Thoracic aorta (tissue), 2 donors: ENCODE results near the gene OR1M1. TPM values are rescaled to one million over a fixed set of nuclear protein-coding genes. Genes with fewer than 3 reads are reported as not detected.

Experiments used
- ATAC-seq: fragments of 150-250 bp; one replicate; pipeline ENCODE4 v1.8.0; 2017; ENCODE audit warnings: low read depth; ENCODE audit not compliant: insufficient number of reproducible peaks, low FRiP score
- DNase-seq: peaks from one replicate; pipeline ENCODE4 v3.0.0-alpha.2; 2020; ENCODE audit warnings: low spot score
- H3K27ac ChIP-seq, 2 donors: fragments of 200-600 bp; sonication (generic); 1 replicate in 1 of 2; 2 replicates in 1 of 2; pipeline ENCODE4 v1.5.1; 2016; ENCODE audit warnings: mild to moderate bottlenecking in 2 of 2, moderate library complexity in 2 of 2
- H3K27me3 ChIP-seq: fragments of 200-600 bp; sonication (generic); replicated peaks from 2 replicates; pipeline ENCODE4 v1.6.0; 2016; ENCODE audit warnings: mild to moderate bottlenecking; ENCODE audit not compliant: insufficient read depth
- H3K36me3 ChIP-seq: fragments of 200-600 bp; sonication (generic); one replicate; pipeline ENCODE4 v1.5.1; 2016
- H3K4me1 ChIP-seq, 2 donors: fragments of 200-600 bp; sonication (generic); 1 replicate in 1 of 2; 2 replicates in 1 of 2; pipeline versions ENCODE4 v1.5.1 to v1.6.0; 2016; ENCODE audit warnings: low read depth in 2 of 2, mild to moderate bottlenecking in 1 of 2; ENCODE audit not compliant: control insufficient read depth in 1 of 2
- H3K4me3 ChIP-seq: fragments of 200-600 bp; sonication (generic); 2 replicates; pipeline ENCODE4 v1.5.1; 2016; ENCODE audit warnings: mild to moderate bottlenecking
- H3K9me3 ChIP-seq: fragments of 200-600 bp; sonication (generic); 2 replicates; pipeline ENCODE4 v1.5.1; 2016
- total RNA-seq, 2 donors: library from RNA; depleted of rRNA; stranded (reverse); fragments of >200 nt; gene quantifications; one replicate each; pipeline versions ENCODE4 v1.1.0 to v1.2.3, GENCODE V29; 2016
- TF ChIP-seq, protein P1 (sequence below): fragments of 200-600 bp; sonication (generic); IDR thresholded peaks from one replicate; pipeline ENCODE4 v1.5.1; 2019; ENCODE audit warnings: antibody characterized with exemption

Gene OR1M1
- total RNA-seq, 2 donors from 2014 or later, result not detected

DNA sequence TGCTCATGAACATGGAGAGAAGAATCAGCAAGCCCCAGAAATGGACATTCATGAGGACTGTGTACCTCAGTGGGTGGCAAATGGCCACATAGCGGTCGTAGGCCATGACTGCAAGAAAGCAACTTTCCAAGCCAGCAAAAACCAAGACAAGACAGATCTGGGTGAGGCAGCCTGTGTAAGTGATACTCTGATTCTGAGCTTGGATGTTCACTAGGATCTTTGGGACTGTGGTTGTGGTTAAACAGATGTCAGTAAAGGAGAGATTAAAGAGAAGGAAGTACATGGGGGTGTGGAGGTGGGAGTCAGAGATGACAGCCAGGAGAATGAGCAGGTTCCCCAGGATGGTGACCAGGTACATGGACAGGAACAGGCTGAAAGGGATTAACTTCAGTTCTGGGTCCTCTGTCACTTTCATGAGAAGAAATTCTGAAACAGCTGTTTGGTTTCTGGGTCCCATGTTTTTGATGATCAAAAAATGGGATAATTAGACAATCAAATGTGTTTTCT is 28.5 kb downstream of the OR1M1 start, which contains the start of gene OR7G1:
OR7G1 (minus strand) TSS at position 457 of the 507 bp plus-strand sequence; CDS start at position 457, 0 bp downstream.
- H3K36me3 ChIP-seq, result no peaks in the 10 kb centered on the region
- no peak for DNase-seq
- H3K27ac ChIP-seq, result no peak within 1 kb of the TSS
- H3K9me3 ChIP-seq, result no peaks in the 10 kb centered on the region
- ATAC-seq, result no peak
- TF ChIP-seq, protein P1, sequence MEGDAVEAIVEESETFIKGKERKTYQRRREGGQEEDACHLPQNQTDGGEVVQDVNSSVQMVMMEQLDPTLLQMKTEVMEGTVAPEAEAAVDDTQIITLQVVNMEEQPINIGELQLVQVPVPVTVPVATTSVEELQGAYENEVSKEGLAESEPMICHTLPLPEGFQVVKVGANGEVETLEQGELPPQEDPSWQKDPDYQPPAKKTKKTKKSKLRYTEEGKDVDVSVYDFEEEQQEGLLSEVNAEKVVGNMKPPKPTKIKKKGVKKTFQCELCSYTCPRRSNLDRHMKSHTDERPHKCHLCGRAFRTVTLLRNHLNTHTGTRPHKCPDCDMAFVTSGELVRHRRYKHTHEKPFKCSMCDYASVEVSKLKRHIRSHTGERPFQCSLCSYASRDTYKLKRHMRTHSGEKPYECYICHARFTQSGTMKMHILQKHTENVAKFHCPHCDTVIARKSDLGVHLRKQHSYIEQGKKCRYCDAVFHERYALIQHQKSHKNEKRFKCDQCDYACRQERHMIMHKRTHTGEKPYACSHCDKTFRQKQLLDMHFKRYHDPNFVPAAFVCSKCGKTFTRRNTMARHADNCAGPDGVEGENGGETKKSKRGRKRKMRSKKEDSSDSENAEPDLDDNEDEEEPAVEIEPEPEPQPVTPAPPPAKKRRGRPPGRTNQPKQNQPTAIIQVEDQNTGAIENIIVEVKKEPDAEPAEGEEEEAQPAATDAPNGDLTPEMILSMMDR, result no peak
- no peaks in the 10 kb centered on the region for H3K4me1 ChIP-seq
- no peak within 1 kb of the TSS for H3K4me3 ChIP-seq
- H3K27me3 ChIP-seq, result no peaks in the 10 kb centered on the region

DNA sequence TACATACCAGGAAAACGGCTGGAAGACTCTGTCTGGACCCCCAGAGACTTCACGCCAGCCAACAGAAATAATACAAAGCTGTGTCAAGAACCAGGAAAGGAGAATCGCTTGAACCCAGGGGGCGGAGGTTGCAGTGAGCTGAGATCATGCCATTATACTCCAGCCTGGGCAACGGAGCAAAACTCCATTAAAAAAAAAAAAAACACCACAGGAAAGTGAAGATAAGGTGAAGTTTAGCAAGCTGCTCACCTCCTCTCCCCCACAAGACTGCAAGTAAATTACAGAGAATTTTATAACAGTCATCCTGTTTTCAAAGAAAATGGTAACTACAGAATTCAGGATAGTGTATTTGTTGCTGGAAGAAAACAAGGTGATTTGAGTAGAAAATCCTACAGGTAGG is 29.7 kb downstream of the OR1M1 start:
- H3K9me3 ChIP-seq, result no peaks in the 10 kb centered on the region
- ATAC-seq (no peak), DNase-seq (no peak)
- TF ChIP-seq, protein P1, result no peak
- no peaks in the 10 kb centered on the region for H3K4me1 ChIP-seq
- no peak overlapping the region for H3K4me3 ChIP-seq
- H3K27ac ChIP-seq, result no peak overlapping the region
- H3K36me3 ChIP-seq, result no peaks in the 10 kb centered on the region
- no peaks in the 10 kb centered on the region for H3K27me3 ChIP-seq

DNA sequence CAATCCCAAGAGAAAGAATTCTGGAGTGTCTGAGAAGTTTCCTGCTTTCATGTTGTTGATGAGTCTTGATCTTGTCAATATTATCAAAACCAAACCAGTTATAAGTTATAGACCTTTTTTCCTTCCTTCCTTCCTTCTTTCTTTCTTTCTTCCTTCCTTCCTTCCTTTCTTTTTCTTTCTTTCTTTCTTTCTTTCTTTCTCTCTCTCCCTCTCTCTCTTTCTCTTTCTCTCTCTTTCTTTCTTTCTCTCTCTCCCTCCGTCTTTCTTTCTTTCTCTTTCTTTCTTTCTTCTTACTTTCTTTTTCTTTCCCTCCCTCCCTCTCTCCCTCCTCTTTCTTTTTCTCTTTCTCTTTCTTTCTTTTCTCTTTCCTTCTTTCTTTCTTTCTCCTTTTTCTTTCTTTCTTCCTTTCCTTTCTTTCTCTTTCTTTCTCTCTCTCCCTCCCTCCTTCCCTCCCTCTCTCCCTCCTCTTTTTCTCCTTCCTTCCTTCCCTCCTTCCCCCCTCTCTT is 40.1 kb downstream of the OR1M1 start, which contains the start of gene OR7G3:
OR7G3 (minus strand) TSS at position 51 of the 506 bp plus-strand sequence; CDS start at position 51, 0 bp downstream.
- TF ChIP-seq, protein P1, result no peak
- no peak for ATAC-seq
- DNase-seq, result no peak

DNA sequence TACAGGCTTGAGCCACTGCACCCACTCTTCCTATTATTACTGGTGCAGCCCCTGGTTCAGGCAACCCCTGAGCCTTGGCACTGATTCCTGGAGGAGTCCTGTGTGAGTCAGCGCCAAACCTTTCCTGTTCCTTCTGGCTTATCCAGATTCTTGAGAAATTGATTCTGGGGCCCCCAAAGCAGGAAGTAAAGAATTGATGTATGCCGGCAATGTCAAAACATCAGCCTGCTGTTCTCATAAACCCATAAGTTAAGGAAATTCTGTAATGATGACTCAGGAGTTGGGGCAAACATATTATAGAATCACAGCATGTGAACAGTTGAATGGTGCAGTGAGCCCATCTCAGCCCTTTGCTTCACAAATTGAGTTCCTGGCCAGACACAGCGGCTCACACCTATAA is 41.3 kb downstream of the OR1M1 start:
- Histone ChIP-seq H3K9me3 (no peaks in the 10 kb centered on the region), H3K4me3 (no peak overlapping the region), H3K4me1 (no peaks in the 10 kb centered on the region), H3K27me3 (no peaks in the 10 kb centered on the region), H3K36me3 (no peaks in the 10 kb centered on the region), H3K27ac (no peak overlapping the region)
- DNase-seq (no peak), ATAC-seq (no peak)
- TF ChIP-seq, protein P1, result no peak

More for the DNA sequence above, 40.1 kb downstream of the OR1M1 start, which contains the start of gene OR7G3:
- Histone ChIP-seq H3K27me3 (no peaks in the 10 kb centered on the region), H3K9me3 (no peaks in the 10 kb centered on the region), H3K27ac (no peak within 1 kb of the TSS), H3K4me3 (no peak within 1 kb of the TSS), H3K36me3 (no peaks in the 10 kb centered on the region), H3K4me1 (no peaks in the 10 kb centered on the region)

DNA sequence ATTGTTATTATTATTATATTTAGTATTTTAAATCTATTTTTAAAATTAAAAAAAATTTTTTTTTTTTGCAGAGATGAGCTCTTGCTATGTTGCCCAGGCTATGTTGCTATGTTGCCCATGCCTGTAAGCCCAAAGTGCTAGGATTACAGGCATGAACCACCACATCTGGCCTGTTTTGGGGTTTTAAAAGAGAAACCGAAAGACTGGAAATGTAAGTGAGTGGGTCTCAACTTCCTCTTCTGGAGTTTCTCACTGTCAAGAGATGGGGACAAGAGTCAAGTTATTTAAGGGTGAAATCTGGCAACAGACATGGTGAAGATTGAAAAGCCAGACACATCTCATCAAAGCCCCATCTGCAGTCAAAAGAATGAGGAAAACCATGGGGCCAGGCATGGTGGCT is 44.1 kb downstream of the OR1M1 start:
- no peak for ATAC-seq
- H3K27me3 ChIP-seq, result no peaks in the 10 kb centered on the region

More for the DNA sequence above, 44.1 kb downstream of the OR1M1 start:
- TF ChIP-seq, protein P1, result no peak
- H3K9me3 ChIP-seq, result no peaks in the 10 kb centered on the region
- no peak overlapping the region for H3K4me3 ChIP-seq
- DNase-seq, result no peak
- no peaks in the 10 kb centered on the region for H3K36me3 ChIP-seq
- H3K27ac ChIP-seq, result no peak overlapping the region
- H3K4me1 ChIP-seq, result no peaks in the 10 kb centered on the region
